Esophagus (tissue), 2 donors: ENCODE results near the gene GRAMD4. TPM values are rescaled to one million over a fixed set of nuclear protein-coding genes. Genes with fewer than 3 reads are reported as not detected.
A peak's percentile ranks its signal among the peaks of the same experiment; 100 is the strongest.

Experiments
- H3K27ac ChIP-seq, 2 donors: one replicate each; pipeline ENCODE4 v1.5.1; 2013; ENCODE audit warnings: low read depth in 2 of 2, mild to moderate bottlenecking in 2 of 2, inconsistent platforms in 1 of 2, low read length in 1 of 2, moderate library complexity in 1 of 2
- H3K27me3 ChIP-seq, 2 donors: one replicate each; pipeline ENCODE4 v1.6.1; 2013; ENCODE audit warnings: low read length in 2 of 2, control low read depth in 1 of 2, mild to moderate bottlenecking in 1 of 2; ENCODE audit not compliant: insufficient read depth in 2 of 2, control insufficient read depth in 1 of 2
- H3K36me3 ChIP-seq, 2 donors: one replicate each; pipeline ENCODE4 v1.6.1; 2013; ENCODE audit warnings: low read length in 1 of 2; ENCODE audit not compliant: control insufficient read depth in 2 of 2, insufficient read depth in 2 of 2
- H3K4me1 ChIP-seq, 2 donors: one replicate each; pipeline ENCODE4 v1.6.1; 2013; ENCODE audit warnings: low read length in 1 of 2; ENCODE audit not compliant: control insufficient read depth in 2 of 2, insufficient read depth in 2 of 2
- H3K4me3 ChIP-seq, 2 donors: one replicate each; pipeline ENCODE4 v1.5.1; 2013; ENCODE audit warnings: low read length in 2 of 2, mild to moderate bottlenecking in 2 of 2, low read depth in 1 of 2, moderate library complexity in 1 of 2
- H3K9me3 ChIP-seq, 2 donors: one replicate each; pipeline ENCODE4 v1.6.1; 2013; ENCODE audit warnings: mild to moderate bottlenecking in 2 of 2, low read depth in 1 of 2, low read length in 1 of 2, moderate library complexity in 1 of 2; ENCODE audit not compliant: control insufficient read depth in 2 of 2, insufficient read depth in 1 of 2
- WGBS, 2 donors: extraction: QIAGEN DNeasy Blood & Tissue Kit; methylation state at CpG; one replicate each; pipeline ENCODE4 v1.1.7; 2013; 5-methylcytosine and 5-hydroxymethylcytosine counted together
- polyA plus RNA-seq, 2 donors: library from polyadenylated mRNA; stranded (reverse); fragments of 200-250 nt; gene quantifications; one replicate each; pipeline ENCODE4 v1.2.3, GENCODE V29; 2013
- donor health status: healthy with polysubstance abuse.
- donor health status: Bipolar disorder and iron deficiency.

The GRAMD4 gene
- polyA plus RNA-seq, 2 donors, result 15.6 to 18.0 TPM

DNA sequence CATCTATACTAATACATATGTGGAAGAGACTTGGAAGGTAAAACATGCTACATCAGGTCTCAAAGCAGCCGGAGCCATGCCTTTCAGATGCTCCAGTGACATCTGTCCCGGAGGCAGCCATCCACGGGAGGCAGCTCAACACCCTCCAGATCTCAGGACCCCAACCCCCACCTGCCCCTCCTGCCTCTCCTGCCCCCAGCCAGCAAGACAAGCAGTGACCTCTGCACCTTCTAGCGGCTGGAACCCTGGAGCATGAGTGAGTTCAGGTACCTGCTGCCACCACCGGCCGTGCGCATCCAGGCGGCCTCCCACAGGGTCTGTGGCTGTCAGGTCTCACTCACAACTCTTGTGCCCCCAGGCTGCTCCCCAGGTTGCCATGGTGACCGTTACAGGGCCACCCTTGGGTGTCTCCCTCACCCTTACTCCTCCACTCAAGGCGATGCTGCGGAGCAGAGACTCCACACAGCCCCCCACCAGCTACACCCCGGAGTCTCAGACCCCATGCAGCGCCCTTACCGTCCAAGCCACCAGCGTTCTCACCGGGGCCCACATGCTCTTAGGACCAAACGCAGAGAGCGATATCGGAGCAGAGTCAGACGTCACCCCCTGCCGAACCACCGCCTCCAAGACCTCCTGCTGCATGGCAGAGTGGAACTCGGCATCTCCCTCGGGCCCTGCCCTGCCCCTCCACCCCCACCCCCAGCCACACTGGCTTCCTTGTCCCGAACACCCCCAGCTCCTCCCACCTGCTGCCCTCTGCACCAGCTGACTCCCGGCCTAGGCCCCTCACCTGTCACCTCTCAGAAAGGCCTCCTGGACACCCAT lies 83.2 kb downstream of the GRAMD4 start:
- Histone ChIP-seq H3K27me3 (no peaks in the 10 kb centered on the region), H3K36me3 (peaks cover 32 to 58% of the 10 kb centered on the region in 2 donors), H3K27ac (no peak overlapping the region), H3K4me1 (no peaks in the 10 kb centered on the region), H3K9me3 (no peaks in the 10 kb centered on the region), H3K4me3 (no peak overlapping the region)
- 94 to 95% methylated on average over 26 of the region's 26 CpGs for WGBS, 2 donors

DNA sequence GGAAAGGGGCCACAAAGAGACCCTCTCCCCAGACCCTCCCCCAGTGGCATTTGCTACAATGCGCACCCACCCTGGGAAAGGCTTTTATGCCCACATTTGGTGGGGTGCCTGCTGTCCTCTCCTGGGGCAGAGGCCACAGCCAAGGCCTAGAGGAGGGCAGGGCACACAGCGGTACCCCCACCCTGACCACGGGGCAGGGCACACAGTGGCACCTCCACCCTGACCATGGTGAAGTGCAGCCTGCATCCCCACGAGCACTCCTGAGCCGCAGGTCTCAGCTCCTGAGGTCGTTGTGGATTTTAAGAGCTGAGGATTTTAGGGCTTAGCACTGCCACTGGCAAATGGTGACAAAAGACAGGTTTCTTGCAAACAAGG lies 83.8 kb downstream of the GRAMD4 start:
- H3K27ac ChIP-seq, result no peak overlapping the region
- H3K9me3 ChIP-seq, result no peaks in the 10 kb centered on the region
- H3K36me3 ChIP-seq, result peaks cover 30 to 63% of the 10 kb centered on the region in 2 donors
- WGBS, 2 donors, result 88 to 92% methylated on average over 6 of the region's 6 CpGs
- H3K4me1 ChIP-seq, result no peaks in the 10 kb centered on the region
- no peaks in the 10 kb centered on the region for H3K27me3 ChIP-seq
- no peak overlapping the region for H3K4me3 ChIP-seq

DNA sequence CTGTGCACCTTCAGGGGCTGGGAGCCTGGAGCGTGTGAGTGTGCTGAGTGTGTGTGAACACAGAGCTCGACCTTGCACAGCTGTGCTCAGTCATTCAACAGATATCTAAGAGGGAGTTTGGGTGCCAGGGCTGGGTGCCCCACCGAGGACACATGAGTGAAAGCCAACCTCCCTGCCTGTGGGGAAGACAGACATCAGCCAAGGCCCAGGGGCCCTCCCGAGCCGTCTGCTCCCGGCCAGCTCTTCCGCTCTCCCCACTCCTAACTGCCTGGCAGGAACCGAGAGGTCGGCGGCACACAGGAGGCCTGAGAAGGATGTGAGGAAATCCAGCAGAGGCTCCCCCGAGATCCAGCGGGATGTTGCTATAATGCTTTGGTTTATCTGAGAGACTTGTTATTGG lies 85.9 kb downstream of the GRAMD4 start:
- no peaks in the 10 kb centered on the region for H3K27me3 ChIP-seq
- 92 to 96% methylated on average over 12 of the region's 12 CpGs for WGBS, 2 donors
- no peaks in the 10 kb centered on the region for H3K9me3 ChIP-seq
- H3K27ac ChIP-seq, result no peak overlapping the region
- peaks cover 28 to 60% of the 10 kb centered on the region in 2 donors for H3K36me3 ChIP-seq
- H3K4me3 ChIP-seq, result no peak overlapping the region
- H3K4me1 ChIP-seq, result no peaks in the 10 kb centered on the region

DNA sequence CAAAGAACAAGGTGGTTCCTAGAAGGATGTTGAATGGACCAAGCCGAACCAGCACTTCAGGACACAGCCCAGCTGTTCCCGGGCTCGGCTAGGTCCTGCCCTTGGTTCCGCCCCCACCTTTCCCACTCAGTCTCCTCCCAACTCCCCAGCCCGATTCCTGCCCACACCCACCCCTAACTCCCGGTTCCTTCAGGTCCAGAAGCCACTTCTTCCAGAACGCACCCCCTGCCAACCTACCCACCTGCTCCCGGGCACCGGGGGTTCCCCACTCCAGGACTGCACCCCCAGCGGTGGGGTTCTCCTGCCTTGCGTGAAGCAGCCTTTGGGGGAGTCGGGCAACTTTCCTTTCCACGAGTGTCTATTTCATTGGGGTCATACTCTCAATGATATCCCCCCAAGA lies 87.1 kb downstream of the GRAMD4 start:
- 91 to 92% methylated on average over 13 of the region's 13 CpGs for WGBS, 2 donors
- no peaks in the 10 kb centered on the region for H3K27me3 ChIP-seq
- no peaks in the 10 kb centered on the region for H3K4me1 ChIP-seq
- H3K36me3 ChIP-seq, result peaks cover 23 to 54% of the 10 kb centered on the region in 2 donors
- no peak overlapping the region for H3K4me3 ChIP-seq
- no peak overlapping the region for H3K27ac ChIP-seq
- H3K9me3 ChIP-seq, result no peaks in the 10 kb centered on the region

DNA sequence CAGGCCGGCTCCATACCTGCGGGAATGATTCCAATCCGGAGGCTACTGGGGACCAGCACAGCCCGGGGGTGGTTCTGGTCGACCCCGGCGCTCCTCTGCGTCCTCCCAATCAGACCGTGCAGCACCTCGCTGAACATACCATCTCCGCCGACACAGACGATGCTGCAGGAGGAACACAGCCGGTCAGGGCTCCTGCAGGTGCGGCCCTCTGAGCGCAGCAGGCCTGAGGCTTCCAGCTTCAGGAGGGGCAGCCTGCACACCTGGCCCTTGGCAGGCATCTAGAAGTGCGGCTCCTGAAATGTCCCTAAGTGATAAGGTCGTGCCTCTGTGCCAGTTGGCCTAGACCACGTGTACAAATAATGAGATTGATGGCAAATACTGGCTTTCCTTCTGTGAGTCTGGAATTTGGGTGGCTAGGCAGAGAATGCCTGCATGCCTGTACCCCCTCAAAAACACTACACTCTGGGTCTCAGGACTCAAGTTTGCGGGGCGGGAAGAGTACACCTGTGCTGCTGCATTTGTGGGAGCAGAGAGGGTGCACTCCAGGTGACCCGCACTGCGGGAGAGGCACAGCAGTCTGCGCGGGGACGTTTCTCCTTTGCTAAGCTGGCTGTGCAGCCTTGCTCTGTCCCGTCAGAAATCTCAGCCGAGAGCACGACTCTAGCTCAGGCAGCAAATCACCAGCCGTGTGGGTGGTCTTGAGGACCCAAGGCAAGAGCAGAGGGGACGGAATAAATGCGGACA lies 87.8 kb downstream of the GRAMD4 start:
- Histone ChIP-seq H3K27ac (no peak overlapping the region), H3K4me3 (no peak overlapping the region), H3K36me3 (peaks cover 19 to 49% of the 10 kb centered on the region in 2 donors), H3K9me3 (no peaks in the 10 kb centered on the region), H3K4me1 (no peaks in the 10 kb centered on the region), H3K27me3 (no peaks in the 10 kb centered on the region)
- 86 to 94% methylated on average over 32 of the region's 32 CpGs for WGBS, 2 donors

DNA sequence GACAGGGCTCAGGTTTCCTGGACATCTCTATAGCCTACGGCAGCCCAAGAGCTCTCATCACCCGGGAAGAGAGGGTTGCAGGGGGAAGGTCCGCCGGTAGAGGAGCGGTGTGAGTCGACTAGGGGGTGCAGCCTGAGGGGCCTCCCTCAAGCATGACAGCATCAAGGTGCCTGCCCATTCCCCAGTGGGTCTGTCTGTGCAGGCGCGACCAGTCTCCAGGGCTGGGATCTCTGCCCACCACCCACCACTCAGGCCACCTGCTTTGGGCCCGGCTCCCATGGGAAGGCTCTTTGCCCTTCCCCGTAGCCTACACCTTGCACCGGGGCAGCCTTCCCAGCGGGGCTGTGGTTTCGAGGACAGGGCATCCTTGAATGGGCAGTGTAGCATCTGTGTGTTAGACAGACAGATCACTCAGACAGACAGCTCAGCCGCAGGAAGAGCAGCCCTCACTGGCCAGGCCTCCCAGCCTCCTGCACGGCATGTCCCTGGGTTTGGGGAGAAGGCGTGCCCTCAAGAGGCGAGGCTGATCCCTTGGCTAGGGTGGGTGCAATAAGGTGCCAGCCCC lies 88.7 kb downstream of the GRAMD4 start:
- Histone ChIP-seq H3K36me3 (peaks cover 15 to 45% of the 10 kb centered on the region in 2 donors), H3K9me3 (no peaks in the 10 kb centered on the region), H3K27me3 (no peaks in the 10 kb centered on the region), H3K4me1 (no peaks in the 10 kb centered on the region), H3K4me3 (no peak overlapping the region), H3K27ac (no peak overlapping the region)
- WGBS, 2 donors, result 95% methylated on average over 17 of the region's 17 CpGs

DNA sequence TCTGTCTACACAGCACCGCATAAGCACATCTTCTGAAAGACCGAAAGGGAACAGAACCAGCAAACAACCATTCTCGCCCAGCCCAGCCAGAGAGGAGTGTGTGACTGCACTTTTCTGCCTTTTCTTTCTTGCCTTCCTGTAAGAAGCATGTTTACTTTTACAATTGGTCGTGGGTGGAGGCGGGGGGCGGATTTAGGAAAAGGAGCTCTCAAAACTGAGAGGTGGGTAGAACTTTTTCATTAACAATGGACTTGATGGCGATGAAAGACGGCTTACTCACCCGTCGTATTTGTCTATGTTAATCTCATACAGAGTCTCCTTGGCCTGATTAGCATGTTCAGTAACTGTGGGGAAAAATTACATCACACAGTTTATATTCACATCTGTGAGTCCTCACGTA lies 90.6 kb downstream of the GRAMD4 start:
- Histone ChIP-seq H3K27me3 (no peaks in the 10 kb centered on the region), H3K4me3 (no peak overlapping the region), H3K4me1 (no peaks in the 10 kb centered on the region), H3K9me3 (no peaks in the 10 kb centered on the region), H3K27ac (peak overlapping the region in 1 of 2 donors; percentile 44), H3K36me3 (peaks cover 15 to 35% of the 10 kb centered on the region in 2 donors)
- 73 to 81% methylated on average over 11 of the region's 11 CpGs for WGBS, 2 donors

DNA sequence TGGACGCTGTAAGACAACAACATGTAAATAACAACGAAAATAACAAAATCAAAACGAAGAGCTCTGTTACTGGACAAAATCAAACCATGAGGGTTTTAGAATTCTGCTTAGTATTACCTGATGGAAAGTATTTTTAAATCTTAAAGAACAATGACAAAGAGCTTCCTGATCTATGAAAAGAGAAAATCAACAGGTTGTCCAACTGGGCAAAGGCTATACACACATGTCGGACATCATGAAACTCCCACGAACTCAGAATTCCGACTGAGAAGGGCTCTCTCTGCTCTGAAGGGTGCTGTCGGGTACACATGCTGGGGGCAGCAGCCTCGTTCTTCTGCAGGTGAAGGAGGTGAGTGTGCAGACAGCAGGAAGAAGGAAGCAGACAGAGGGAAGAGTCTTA lies 92.1 kb downstream of the GRAMD4 start:
- Histone ChIP-seq H3K4me1 (no peaks in the 10 kb centered on the region), H3K4me3 (no peak overlapping the region), H3K27me3 (no peaks in the 10 kb centered on the region), H3K36me3 (peaks cover 15 to 24% of the 10 kb centered on the region in 2 donors), H3K9me3 (no peaks in the 10 kb centered on the region), H3K27ac (no peak overlapping the region)
- 92 to 94% methylated on average over 8 of the region's 8 CpGs for WGBS, 2 donors

DNA sequence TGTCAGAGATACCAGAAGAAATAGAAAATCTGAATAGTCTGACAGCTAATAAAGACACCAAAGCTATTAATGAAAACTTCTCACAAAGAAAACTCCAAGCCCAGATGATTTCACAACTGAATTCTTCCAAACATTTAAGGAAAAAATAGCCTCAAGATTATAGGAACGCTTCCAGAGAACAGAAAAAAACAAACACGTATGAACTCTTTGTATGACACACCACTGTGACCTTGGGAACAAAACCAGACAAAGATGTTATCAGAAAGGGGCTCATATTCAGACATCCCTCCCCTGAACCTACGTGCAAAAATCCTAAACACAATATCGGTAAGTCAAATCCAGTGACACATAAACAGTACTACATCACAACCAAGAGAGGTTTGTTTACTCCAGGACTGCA lies 94.4 kb downstream of the GRAMD4 start:
- H3K27me3 ChIP-seq, result no peaks in the 10 kb centered on the region
- H3K4me3 ChIP-seq, result no peak overlapping the region
- peaks cover 4 to 12% of the 10 kb centered on the region in 2 donors for H3K36me3 ChIP-seq
- WGBS, 2 donors, result 46 to 51% methylated on average over 4 of the region's 4 CpGs
- no peaks in the 10 kb centered on the region for H3K4me1 ChIP-seq
- no peaks in the 10 kb centered on the region for H3K9me3 ChIP-seq
- no peak overlapping the region for H3K27ac ChIP-seq
